Renal cortex interstitium (tissue), 11 donors: ENCODE data around the gene RASSF3. TPM values are rescaled to one million over a fixed set of nuclear protein-coding genes. Genes with fewer than 3 reads are reported as not detected.
"Not testable (repeated sequence)": the region's sequence is repeated elsewhere in the genome, so short reads cannot be mapped to it uniquely, and the experiment has no call there.

Experiments
- DNase-seq, 11 donors: peaks; one replicate each; pipeline ENCODE4 v3.0.0-alpha.2; 2013; ENCODE audit warnings: low read depth in 9 of 11, low spot score in 4 of 11; ENCODE audit errors: extremely low read depth in 1 of 11
- polyA plus RNA-seq, 3 donors: library from polyadenylated mRNA; unstranded; fragments of 120-200 nt; gene quantifications; one replicate each; pipeline ENCODE4 v1.2.1, GENCODE V29; 2013; ENCODE audit not compliant: insufficient read length in 3 of 3

RASSF3 gene
- polyA plus RNA-seq, 3 donors, result 18.9 to 22.9 (median 19.7) TPM

DNA sequence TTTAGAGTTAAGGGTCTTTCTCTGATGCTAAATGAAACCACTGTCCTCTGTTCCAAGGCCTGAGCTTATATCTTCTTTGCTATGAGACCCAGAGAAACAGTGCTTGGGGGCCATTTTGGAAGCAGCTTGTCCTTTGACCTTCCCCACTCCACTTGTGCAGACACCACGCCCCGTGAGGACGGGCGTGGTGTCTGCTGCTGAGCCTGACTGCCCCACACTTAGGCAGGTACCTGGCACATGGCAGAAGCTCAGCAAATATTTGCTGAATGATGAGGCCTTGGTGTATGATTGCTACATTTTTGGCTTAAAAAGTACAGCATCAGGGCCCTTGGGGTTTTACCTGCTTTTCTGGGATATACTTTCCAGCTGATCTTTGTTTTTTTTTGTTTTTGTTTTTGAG is 69.9 kb downstream of the RASSF3 start:
- no peak for DNase-seq

DNA sequence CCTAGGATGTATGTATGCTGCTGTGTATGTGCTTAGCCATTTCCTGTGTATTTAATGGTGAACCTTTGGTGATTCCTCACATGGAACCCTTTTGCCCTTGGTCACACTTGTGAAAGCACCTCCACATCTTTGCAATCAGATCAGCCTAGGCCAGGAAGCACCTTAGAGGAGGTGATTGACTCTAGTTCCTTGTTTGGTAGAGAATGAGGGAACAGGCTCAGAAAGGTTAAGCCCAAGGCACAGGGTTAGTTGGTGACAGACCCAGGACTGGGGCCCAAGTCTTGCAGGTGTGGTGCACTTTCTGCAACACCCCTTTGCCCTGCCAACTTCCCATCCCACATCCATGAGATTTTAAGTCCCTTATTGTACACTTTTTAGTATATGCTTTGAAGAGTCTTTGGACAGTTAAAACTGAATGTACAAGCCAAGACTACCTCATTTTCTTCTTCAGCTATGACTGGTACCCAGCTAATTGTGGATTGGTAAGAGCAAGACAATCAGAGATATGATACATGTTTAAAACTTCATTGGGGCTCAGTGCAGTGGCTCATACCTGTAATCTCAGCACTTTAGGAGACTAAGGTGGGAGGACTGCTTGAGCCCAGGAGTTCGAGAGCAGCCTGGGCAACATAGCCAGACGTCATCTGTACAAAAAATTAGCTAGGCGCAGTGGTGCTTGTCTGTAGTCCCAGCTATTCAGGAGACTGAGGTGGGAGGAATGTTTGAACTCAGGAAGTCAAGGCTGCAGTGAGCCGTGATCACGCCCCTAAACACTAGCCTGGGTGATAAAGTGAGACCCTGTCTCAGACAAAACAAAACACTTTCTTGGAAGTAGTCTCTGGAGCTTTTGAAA is 71.1 kb downstream of the RASSF3 start:
- no peak for DNase-seq

DNA sequence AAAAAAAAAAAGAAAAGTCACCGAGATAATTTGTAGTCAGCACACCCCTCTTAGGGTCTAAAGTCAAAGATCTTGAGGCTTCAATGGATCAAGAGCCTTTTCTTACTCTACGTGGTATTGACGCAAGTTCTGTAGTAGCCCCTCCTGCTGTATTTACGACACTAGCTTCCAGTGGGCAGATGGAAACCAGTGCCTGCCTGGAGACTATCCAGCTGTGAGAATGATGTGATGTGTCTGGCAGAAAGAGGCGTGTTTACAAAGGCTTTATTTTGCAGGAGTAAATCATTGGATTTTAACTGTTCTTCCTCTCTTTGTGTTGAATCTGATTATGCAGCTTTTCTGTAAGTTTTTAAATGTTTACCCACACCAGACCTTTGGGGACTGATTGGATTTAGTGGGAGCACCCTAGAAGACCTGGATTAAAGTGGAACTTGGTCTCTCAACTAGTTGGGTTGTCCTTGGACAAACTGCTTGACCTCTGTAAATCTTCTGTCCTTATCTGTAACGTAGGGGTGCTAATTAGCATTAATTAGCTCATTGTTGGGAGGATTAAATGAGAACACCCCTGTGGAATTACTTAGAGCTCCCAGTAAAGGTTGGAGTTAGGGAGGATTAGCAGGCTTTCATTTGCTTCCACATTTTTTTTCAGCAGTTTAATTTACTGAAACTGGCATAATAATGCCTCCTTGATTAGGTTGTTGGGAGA is 72.4 kb downstream of the RASSF3 start:
- DNase-seq, result peak in 8 of 11 donors; percentile 47 to 80 (median 73)

DNA sequence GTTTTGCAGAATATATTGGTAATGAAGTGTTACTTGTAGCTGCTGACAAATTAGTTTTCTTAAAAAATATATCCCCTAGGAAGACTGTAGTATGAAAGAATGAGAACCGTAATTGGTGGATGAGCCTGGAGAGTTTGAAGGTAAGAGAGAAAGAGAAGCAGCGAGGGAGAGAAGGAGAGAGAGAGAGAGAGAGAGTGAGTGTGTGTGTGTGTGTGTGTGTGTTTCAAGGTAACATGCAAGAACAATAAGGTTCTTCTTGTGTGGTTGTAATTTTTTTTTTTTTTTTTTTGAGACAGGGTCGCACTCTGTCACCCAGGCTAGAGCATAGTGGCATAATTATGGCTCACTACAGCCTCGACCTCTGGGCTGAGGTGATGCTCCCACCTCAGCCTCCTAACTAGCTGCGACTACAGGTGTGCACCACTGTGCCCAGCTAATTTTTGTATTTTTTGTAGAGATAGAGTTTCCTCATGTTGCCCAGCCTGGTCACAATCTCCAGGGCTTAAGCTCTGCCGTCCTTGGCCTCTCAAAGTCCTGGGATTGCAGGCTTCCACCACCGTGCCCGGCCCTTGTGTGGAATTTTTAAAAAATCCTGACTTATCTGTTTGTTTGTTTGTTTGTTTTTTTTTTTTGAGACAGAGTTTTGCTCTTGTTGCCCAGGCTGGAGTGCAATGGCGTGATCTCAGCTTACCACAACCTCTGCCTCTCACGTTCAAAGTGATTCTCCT is 73.7 kb downstream of the RASSF3 start:
- DNase-seq, result no peak

DNA sequence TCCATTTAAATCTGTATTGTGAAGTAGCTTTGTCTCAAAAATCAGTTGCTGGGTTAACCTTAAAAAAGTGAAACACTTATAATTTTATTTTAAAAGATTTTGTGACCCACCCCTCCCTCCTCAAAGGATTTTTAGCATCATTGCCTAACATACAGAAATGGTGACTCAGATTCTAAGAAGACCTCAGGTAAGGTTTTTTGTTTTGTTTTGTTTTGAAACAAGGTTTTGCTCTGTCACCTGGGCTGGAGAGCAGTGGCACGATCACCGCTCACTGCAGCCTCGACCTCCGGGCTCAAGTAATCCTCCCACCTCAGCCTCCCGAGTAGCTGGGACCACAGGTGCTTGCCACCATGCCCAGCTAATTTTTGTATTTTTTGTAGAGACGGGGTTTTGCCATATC is 74.8 kb downstream of the RASSF3 start:
- DNase-seq, result no peak

DNA sequence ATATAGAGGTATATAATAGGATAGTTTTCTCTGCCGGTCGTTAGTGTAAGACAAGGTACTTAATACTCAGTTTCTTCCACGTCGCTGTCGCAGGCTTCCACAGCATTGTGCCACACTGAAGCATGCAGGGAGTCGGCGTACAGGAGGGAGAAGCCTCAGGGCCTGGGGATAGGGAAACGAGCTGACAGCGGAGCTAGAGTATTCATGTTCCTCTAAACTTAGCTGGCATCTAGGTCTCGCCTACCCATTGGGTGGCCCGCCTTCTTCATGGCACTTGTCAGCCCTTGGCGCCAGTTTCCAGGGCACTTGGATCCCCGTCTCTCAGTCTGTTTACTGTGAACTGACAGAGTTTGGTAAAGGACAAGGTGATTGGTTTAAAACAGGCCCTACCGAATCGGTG is 75.3 kb downstream of the RASSF3 start:
- no peak for DNase-seq

DNA sequence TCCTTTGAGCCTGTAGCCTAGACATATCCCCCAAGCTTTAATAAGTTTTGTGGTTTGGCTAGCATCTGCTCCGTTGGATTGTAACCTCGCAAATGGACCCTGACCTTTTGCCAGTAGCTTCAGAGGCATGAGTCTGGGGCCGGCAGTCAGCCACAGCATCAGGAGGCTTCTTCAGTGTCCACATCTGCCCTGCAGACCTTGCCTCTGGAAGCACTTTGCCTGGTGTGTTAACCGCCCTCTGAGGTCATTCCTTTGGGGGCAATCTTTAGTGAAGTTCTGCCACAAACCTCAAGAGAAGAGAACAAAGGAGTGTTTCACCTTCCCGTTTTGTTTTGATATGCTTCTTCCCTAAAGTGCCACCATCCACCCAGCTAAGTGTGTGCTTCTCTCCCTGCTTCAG is 77.5 kb downstream of the RASSF3 start:
- DNase-seq, result no peak

DNA sequence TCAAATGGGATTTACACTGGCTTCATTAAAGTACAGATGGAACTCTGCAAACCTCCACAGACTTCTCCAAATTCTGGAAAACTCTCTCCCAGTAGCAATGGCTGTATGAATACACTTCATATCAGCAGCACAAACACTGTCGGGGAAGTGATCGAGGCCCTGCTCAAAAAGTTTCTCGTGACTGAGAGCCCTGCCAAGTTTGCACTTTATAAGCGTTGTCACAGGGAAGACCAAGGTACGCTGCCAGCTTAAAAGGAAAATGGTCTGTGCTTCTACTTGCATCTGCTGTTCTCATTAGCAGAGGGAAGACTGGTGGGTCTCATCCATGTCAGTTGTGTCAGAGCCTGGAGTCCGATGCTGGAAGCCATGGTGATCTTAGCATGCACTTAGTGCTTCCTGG is 77.9 kb downstream of the RASSF3 start:
- DNase-seq, result no peak

DNA sequence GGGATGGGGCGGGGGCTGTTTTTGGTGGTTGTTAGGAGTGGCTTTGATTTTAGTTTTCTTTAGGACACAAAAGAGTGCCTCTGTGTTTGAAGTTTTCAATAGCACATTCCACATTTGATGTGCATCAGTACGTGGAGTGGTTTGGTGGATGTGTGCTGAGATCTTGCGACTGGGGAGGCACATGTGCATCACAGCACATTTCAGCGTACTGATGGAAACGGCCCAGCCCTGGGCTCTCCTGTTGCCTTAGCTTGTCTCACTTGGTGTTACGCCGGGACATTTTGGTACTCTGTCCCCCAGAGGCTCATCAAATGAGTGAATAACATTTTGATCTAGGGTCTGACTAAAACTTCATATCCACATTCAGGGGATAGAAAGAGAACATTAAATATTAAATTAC is 78.4 kb downstream of the RASSF3 start:
- no peak for DNase-seq

DNA sequence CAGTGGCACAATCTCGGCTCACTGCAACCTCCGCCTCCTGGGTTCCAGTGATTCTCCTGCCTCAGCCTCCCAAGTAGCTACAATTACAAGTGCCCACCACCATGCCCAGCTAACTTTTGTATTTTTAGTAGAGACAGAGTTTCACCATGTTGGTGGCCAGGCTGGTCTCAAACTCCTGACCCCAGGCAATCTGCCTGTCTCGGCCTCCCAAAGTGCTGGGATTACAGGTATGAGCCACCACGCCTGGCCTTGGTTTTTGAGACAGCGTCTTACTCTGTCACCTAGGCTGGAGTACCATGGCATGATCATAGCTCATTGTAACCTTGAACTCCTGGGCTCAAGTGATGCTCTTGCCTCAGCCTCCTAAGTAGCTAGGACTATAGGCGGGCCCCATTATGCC is 79.9 kb downstream of the RASSF3 start:
- not testable (repeated sequence) for DNase-seq

DNA sequence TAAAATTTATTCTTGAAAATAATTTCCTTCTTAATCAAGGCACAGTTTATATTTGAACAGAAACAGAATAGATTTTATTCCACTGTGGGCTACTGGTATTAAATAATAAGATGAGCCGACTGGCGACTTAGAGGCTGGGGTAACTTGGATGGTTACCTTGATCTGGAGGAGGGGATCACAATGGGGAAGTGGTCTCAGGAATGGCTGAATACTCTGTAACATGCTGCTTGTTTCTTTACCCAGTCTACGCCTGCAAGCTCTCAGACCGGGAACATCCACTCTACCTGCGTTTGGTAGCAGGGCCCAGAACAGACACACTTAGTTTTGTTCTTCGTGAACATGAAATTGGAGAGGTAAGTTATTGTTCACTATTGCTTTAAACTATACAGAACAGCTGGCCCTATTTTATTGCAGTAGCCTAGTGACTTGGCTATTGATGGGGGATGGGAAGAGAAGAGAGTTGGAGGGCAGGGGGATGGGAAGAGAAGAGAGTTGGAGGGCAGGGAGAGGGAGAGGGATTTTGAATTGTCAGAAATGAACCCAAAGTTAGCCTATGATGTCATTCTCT is 81.0 kb downstream of the RASSF3 start:
- peak in 2 of 11 donors; percentile 42 to 43 for DNase-seq

DNA sequence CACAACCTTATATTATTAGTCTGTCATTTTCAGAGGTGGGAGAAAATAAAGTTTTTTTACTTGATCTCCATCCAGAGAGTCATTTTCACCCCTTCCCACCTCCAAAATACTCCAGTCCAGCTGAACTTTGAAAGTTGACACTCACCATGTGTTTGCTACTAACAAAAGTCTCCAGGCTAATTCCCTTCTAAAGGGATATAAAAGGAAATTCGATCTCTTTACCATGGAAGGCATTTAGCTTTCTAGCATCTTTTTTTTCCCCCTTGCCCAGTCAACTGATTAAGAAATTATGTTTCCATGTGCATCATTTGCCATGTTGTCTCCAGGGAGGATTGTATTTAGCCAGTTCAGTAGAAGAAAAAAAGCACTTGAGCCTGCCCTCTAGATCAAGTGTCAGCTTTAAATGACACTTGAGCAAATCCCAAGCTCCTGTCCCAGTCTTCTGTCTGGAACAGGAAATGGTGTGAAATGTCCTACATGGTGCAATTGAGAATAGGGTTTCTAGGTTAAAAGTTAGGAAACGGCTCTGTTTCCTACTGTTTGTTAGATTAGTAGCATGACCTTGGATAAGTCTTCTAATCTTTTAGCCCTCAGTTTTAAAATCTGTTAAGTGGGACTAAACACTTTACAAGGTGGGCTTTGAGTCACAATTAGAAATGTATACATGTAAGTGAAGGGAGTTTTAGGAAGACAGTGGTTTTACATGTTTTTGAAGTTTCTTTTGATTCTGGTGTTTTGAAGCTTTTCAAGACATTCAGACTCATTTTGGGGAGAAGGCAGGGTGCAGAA is 81.7 kb downstream of the RASSF3 start:
- peak in 5 of 11 donors; percentile 24 to 74 (median 51) for DNase-seq

DNA sequence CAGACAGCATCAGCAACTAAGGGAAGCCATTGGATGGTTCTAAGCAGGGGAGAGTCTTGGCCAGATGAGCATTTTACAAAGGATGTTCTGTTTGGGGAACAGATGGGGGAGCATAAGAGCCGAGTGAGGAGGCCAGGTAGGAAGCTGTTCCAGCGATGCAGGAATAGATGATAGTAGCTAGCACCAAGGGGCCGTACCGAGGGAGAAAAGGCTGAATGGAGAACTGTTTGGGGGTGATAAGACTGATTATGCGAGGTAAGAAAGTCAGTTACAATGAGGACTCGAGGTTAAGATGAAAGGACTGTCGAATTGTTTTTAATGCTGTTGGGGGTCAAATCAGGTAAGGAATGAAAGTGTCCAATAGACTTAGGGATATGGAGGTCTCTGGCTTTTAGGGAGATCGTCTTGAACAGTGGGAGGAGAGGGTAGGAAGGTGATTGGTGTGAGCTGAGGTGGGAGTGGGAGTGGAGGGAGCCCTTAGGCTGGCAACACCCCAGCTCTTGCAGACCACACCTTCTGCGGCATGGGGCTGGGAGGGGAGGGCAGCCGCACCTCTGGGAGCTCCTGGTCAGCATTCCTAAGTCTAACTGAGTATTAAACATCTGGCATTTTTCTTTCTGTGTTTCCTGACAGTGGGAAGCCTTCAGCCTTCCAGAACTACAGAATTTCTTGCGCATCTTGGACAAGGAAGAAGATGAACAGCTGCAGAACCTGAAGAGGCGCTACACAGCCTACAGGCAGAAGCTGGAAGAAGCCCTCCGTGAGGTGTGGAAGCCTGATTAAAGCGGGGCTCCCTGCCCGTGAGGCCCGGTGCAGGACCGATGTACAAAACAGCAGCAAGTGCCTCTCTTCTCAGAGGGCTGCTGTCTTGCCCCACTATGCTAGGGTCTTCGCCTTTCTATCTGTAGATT is 84.1 kb downstream of the RASSF3 start:
- no peak for DNase-seq

DNA sequence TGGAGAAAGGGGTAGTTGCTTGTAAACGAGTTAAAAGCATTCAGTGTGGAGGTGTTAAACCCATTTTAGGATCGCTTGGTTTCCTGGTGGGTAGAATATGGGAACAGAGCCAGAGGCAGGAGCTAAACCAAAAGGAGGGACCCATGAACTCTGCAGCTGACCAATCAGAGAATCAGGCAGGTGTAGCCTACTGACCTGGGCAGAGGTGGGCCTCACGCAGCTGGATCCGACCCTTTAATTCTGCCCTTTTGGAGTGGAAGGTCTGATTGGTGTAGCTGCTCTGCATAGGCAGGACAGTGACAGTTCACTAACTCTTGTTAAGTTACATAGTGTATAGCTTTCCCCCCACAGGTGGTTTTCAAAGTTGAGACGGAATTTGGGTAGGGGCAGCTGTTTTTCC is 85.3 kb downstream of the RASSF3 start:
- DNase-seq, result no peak

DNA sequence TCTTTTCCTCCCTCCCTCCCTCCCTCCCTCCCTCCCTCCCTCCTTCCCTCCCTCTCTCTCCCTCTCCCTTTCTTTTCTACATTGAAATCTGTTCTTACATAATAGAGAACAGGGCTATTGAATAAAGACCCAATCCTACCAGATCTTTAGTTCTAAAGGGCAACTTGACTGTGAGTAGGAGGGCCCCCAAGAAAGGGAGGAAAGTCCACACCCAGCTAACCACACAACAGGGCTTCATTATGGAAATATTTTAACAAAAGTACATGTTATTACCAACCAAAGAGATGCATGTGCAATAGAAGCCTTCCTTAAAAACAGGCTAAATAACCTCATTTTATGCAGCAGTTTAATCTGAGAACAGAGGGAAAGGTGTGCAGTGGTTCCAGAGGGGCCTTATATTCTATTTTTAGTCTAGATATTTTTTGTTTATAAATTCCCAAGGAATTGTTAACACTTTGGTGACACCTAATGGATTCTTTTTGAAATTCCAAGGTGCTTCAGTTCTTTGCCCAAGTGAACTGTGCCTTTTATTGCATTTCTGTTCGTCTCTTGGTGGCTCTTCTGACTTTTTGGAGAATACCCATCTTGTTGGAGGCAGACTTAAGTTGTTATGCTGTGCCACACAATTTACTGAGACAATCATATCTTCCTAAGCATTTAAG is 85.9 kb downstream of the RASSF3 start:
- peak in 2 of 11 donors; percentile 34 to 40 for DNase-seq

DNA sequence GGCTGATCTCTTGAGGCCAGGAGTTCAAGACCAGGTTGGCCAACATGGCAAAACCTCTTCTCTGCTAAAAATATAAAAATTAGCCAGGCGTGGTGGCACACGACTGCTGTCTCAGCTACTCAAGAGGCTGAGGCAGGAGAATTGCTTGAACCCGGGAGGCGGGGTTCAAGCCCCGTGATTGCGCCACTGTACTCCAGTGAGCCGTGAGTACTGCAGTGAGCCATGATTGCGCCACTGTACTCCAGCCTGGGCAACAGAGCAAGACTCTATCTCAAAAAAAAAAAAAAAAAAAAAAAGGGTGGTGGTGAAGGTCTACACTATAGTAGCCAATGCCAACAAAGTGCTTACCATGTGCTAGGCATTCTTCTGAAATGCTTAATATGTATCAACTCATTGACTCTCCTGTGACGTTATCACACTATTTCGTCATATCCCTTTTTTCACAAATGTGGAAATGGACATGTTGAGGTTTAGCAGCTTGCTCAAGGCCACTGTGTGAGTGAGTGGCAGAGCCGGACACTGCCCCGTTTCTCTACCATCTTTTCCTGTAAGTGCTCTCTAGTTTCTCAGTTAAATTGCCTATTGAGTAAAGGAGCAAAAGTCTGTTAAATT is 89.3 kb downstream of the RASSF3 start:
- DNase-seq, result no peak

DNA sequence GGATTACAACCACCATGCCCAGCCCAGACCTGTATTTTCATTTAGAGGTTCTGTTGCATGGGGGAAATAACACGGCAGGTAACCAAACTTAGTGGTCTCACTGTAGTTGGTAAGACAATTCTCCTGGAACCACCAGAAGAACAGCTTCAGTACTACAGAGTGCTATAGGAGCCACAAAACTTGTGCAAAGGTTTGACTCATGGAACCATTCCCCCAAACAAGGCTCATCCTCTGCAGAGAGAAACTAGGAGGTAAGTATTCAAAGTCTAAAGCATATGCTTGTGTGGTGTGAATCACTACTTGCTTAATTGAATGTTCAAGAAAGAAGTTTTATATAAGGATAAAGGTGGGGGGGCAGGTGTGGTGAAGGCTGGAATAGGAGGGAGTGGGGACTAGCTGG is 90.2 kb downstream of the RASSF3 start:
- DNase-seq, result no peak
